Upper lobe of left lung (tissue), 4 donors: ENCODE data around the gene MEGF11.

ENCODE experiments used
- CTCF ChIP-seq, 6 experiments: fragments of 450-650 bp in 4 of 6; fragments of 200-600 bp in 2 of 6; sonication (generic) in 2 of 6; IDR thresholded peaks; one replicate each; pipeline ENCODE4 v1.5.1; 2016 to 2019; ENCODE audit warnings: antibody characterized with exemption in 6 of 6
- EP300 ChIP-seq, 4 donors: sonication (generic); formaldehyde crosslinking; IDR thresholded peaks; one replicate each; pipeline ENCODE4 v1.5.1; 2017; ENCODE audit warnings: antibody characterized with exemption in 4 of 4, control low read depth in 2 of 4
- POLR2A ChIP-seq, 4 donors: fragments of 450-650 bp; IDR thresholded peaks; one replicate each; pipeline ENCODE4 v1.5.1; 2016 to 2017; ENCODE audit warnings: antibody characterized with exemption in 4 of 4, mild to moderate bottlenecking in 2 of 4

GRCh38 chr15:65914386-65914785 is 339.2 kb downstream of the MEGF11 start:
- TF ChIP-seq EP300 (IDR thresholded peaks at IDR 0.05) (no peak), POLR2A (IDR thresholded peaks at IDR 0.05) (no peak), CTCF (IDR thresholded peaks at IDR 0.05) (no peak)
